ENCODE data around the gene HSPA9.

Gene HSPA9

DNA sequence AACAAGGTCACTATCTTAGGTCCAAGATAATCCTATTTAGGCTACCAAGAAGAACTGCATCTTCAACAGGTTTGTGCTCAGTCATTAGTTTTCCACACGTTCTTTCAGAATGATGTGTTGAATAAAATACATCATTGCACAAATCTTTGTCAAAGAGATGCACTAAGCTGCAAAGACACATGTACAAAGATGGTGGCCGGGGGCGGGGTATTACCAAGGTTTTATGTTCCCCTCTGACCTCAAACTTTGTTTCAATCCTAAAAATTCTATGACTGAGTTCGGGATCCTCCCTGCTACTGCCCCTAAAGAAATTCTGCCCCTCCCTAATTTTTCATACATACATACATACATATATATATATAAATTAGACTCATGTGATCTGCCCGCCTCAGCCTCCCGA is 14.2 kb downstream of the HSPA9 start:
- DNase-seq, result no peak

DNA sequence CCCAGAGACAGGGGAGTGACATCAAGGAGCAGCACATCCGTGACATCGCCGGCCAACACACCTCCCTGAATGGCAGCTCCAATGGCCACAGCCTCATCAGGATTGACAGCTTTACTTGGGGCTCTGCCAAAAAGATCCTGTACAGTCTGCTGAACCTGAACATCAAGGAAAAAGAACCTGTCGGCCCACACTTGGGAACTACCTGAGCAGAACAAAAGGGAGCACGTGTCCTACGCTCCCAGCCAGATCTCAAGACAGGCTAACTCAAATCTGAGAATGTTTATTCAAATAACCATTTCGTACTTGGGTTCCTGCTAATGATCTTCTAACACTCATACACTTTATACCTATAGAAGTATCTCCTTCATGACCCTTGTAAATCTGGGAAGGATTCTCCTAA is 15.3 kb downstream of the HSPA9 start:
- no peak for DNase-seq

DNA sequence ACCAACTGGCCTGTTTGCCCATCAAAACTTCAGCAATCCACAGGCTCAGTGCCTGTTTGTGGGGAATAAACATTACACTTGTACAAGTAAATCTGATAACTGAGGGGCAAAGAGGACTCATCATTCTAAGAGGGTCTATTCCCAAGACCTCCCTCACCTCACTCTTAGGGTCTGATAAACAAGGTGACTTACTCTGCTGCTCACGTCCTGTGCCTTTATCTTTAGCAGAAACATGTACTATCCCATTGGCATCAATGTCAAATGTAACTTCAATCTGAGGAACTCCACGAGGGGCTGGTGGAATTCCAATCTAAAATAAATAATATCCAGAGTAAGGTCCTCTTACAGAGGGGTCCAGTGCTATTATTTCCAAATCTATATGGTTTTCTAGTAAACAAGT is 17.5 kb downstream of the HSPA9 start:
- no peak for DNase-seq

DNA sequence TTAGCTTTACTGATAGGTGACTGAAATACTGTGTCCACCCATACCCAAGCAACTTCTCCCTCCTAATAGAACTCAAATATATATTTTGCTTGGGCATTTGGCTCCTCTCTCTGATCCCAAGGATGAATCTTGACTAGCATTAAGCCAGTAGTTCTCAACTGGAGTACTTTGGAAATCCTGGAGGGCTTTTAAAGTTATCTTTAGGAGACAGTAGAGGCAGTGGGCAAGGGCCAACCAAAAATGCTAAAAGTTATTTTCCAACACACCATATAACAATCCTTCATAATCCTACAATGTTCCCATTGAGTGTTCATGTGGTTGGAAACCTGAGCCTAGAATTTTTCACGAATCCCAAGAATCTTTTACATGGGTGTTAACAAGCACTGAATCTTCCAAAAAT is 21.1 kb downstream of the HSPA9 start:
- DNase-seq, result no peak

DNA sequence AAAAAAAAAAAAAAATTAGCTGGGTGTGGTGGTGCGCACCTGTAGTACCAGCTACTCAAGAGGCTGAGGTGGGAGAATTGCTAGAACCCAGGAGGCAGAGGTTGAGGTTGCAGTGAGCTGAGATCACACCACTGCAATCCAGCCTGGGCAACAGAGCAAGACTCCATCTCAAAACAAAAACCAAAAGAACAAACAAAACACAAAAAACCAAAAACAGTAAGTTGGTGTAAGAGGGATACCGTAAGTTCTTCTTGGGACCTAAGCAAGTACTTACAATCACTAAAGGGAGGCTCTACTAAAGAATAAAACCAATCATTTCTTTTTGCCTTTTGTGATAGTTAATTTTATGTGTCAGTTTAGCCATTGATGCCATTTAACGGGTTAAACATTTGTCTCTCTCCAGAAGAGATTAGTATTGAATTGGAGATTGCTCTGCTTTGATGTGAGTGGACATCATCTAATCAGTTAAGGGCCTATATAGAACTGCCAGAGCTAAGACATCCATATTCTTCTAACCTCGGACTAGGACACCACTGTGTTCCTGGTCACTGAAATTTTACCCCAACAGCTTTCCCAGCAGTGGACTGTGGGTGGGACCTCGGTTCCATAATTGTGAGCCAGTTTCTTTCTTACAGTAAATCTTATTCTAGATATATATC is 21.6 kb downstream of the HSPA9 start:
- no peak for DNase-seq

DNA sequence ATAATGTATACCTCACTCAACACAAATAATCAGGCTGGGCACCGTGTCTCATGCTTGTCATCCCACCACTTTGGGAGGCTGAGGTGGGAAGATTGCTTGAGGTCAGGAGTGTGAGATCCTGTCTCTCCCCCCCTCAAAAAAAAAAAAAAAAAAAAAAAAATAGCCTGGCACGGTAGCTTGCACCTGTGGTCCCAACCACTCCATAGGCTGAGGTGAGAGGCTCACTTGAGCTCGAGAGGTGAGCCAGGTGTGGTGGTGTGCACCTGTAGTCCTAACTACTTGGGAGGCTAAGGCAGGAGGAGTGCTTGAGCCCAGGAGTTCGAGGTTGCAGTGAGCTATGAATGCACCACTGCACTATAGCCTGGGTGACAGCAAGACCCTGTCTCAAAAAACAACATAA is 22.5 kb downstream of the HSPA9 start:
- DNase-seq, result no peak

DNA sequence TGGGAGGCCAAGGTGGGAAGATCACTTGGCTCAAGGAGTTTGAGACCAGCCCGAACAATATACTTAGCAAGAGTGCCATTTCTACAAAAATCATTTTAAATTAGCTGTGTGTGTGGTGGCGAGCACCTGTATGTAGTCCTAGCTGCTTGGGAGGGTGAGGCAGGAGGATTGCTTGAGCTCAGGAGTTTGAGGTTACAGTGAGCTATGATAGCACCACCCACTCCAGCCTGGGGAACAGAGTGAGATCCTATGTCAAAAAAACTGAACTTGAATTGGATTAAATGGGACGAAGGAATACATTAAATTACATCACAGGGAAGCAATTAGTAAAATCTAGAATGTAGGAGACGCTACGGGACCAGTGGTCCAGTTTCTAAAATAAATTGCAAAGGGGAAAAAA is 25.8 kb downstream of the HSPA9 start:
- no peak for DNase-seq

DNA sequence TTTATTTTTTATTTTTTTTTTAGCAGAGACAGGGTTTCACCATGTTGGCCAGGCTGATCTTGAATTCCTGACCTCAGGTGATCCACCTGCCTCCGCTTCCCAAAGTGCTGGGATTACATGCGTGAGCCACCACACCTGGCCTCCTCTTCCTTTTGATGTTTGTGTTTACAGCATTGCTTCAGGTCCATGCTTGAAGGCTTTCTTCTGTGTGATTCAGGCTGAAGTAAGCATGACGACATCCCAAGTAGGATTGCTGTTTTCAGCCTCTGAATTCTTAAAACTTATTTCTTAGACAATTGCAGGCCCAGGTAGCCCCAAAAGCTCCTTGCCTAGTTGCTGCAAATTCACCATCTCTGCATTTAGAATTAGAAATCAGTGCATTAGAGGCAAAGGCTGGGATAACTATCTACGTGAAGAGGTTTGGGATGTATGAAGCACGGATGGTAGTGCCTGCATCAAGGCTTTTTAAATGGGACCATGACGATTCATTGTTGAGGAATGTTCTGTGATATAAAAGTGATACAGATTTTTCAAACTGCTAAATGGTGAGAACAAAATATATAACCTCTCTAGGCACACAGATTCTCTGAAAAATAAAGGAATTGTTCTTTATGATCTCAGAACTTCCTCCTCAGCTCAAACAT is 29.2 kb downstream of the HSPA9 start:
- no peak for DNase-seq

DNA sequence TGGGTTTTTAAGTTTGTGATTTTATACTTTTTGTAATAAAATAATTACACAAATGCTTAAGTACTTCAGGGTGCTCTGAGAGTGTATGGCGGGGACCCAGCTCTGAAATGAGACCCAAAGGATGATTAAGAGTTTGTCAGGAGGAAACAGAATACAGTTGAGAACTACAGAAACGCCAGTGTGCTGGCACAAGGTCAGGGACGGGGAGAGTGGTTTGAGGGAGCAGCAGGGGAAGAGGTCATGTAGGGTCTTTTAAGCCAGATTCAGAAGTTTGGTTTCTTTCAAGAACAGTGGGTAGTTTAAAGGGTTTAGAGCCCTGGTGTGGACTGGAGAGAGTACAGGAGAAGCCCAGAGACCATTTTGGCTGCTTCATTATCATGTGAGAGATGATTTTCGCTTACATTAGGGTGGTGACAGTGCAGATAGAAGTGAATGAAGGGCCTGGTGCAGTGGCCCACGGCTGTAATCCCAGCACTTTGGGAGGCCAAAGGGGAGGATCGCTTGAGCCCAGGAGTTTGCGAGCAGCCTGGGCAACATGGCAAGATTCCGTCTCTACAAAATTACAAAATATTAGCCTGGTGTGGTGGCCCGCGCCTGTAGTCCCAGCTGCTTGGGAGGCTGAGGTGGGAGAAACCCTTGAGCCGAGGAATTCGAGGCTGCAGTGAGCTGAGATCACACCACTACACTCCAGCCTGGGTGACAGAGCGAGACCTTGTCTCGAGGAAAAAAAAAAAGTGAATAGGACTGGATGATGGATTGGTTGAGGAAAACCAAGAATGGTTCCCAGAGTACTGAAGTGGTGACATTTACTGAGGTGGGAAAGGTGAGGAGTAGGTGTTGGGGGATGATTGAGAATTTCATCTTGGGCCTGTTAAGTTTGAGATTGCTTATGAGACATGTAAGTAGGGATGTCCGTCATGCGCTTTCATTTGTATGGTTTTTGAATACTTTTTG is 30.7 kb downstream of the HSPA9 start:
- DNase-seq, result peak in 1 of 2 experiments; percentile 35

DNA sequence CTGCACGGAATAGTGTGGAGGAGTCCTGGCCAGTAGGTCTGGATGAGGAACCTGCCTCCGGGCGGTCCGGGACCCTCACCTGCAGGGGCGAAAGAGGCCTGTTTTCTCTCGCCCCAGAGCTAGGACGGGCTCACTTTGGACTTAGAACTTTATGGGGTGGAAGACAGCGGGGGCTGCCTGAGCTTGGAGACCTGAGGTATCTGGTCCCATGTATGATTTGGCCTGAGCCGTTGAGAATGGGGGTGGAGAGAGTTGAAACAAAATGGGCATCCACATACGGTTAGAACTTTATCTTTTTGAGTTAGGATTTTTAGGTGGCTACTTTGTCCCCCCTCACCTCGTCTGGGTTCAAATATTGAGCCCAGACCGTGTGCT is 31.5 kb downstream of the HSPA9 start:
- no peak for DNase-seq

DNA sequence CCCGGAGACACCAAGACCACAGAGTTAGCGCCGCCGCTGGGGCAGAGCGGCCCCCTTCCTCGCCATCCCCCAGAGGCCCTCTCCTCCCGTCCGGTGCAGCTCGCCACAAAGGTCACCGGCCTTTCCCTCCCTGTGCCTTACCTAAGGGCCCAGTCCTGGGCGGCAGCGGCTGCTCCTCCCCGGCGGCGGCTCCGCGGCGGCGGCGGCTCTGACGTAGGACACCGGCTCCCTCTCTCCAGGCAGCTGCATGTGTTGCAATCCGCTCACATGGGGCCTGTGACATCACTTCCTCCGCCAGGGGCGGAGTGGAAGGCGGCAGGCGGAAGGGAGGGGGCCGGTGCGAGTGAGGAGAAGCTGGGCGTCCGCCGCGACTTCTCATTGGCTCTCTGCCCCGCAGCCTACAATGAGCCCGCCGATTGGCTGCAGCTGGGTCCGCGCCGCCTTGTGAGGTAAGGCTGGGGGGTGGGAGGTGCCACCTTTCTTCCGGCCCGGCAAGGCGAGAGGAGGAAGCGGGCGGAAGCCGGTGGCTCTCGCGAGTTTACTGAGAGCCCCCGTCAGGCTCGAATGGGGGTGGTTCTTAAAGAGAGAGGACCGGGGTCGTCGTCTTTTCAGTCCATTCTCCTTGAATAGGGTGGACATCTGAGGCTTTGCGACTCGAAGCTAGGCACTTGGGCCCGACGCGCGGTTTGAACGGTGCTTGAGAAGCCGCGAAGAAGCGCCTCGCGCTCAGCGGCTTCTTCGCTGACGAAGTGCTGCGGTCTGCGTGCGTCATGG is 32.1 kb downstream of the HSPA9 start, which contains the start of gene ETF1:
TSS of gene ETF1 (minus strand) at position 281 of the 774 bp plus-strand sequence. CDS start 318 bp downstream, outside the sequence.
- peak; percentile 98 to 99 for DNase-seq

DNA sequence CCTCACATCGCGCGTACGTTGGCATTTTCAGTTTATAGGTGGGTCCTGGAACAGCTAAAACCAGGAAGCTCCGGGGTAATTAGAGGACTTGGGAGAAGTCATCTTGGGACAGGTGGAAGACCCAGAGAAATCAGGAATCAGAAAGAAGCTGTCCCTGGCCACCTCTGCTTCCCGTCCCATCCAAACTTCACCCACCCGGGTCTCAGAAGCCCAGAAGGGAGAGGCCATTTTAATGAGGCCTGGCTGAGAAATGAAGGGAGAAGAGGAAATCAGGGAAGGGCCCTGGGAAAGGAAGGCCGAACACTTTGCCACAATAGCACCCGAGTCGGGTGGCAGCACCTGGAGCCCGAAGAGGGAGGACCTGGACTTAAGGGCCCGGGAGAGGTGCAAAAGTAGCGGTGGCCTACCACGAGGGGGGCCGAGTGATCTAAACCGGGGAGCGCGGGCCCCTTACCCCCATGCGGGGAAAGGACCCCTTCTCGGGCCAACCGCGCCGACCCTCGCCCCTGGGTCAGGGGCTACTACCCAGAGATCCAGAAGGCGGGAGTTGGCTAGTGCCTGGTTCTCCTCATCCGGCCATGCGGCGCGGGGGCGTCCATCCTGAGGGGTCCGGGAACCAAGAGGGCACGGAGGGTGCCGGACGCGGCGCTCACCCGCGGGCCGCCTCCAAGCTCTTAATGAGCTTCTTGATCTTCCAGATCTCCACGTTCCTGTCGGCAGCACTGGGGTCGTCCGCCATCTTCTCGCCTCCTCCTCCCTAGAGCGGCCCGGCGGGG is 32.8 kb downstream of the HSPA9 start:
- DNase-seq, result no peak

DNA sequence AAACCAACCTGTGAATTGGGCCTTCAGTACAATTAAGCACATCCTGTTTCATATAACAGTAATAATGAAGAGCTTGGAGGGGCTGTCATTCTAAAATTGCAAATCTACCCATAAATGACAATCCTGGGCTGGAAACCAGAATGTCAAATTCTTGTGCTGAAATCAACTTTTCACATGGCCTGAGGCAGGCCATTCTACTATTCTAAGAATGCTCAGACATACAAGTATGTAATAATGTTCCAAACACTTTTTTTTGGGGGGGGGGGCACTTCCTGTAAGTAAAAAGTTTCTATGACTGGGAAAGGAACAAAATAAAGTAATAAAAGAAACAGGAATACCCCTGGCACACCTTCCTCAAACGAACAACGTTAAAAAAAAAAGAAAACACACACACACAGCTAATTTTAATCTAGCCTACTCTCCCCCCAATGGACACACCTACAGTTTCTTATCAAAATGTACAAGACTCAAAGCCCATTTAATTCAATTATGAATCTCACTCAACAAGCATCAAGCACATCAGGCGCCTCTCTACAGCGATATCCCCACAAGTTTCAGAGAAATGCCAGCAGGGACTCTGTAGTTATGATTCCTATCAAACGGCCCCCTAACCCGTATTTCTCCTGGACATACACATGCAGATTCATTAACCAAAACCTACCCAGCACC is 33.6 kb downstream of the HSPA9 start:
- no peak for DNase-seq

DNA sequence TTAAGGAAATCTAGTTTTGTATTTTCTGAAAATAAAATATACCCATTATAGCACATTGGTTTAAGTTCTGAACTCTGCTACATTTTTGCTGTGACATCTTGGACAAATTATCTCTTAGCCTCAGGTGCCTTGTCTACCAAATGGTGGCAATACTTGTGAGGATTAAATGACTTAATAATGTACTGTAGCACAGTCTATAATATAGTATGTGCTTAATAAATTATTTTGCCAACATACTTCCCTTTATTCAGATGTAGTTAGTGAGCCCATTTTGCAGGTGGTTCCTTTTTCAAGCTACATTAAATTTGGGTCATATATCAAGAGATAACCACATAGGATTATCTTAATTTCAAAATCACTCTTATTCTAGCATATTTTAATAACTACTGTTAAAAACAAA is 35.4 kb downstream of the HSPA9 start:
- DNase-seq, result no peak

DNA sequence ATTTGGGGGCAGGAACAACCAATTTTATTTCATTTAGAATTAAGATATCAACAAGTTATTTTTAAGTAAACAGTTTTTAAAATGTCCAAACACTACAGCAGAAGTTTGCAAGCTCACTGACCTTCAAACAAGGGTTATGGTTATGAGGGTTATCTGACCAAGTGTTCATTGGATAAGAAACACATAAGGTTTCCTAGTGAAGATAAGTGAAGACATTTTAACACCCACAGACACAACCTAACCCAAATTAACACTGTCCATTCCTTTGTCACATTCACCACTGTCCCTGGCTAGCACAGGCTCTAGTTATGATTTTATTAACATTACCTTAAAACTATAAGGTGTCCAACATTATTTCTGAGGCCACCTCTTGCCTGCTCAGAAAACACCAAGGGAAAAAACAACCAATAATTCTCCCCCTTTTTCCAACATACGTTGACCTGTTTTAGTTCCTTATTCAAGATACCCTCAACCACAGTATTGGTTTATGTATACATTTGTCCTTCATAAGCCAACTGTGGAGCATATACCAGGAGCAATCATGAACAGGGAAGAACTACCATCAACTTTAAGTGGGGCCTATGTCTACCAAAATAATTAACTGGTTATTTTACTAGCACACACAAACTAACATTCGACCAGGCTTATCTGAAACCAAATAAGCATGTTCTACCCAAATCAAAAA is 36.1 kb downstream of the HSPA9 start:
- DNase-seq, result no peak

DNA sequence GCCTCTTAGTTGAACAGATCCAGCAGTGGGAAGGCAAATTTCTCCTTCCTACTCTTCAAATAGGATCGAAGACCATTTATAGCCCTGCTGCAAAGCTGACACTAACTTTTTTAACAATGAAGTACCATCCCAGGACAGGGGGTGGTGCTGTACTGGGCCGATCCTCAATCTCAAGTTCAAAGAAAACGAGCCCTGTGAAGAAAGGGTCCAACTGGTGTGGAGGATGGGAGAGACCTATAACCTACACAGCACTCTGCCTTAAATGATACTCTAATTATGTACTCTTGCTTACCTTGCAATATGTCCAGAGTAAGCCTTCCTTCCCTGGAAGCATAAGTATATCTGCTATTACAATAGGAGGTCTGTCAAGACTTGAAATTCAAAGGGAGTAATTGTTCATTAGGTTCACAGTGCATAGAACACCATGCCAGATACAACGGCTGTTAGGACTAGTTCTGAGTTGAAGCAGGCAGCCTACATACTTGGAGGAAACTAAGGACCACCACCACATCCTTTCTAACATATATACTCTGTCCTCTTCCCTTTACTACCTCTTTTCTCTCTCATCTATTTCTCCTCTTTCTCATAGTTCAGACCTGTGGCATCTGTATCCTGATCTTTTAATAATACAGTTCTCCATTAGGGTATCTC is 38.4 kb downstream of the HSPA9 start:
- DNase-seq, result peak; percentile 42 to 69

DNA sequence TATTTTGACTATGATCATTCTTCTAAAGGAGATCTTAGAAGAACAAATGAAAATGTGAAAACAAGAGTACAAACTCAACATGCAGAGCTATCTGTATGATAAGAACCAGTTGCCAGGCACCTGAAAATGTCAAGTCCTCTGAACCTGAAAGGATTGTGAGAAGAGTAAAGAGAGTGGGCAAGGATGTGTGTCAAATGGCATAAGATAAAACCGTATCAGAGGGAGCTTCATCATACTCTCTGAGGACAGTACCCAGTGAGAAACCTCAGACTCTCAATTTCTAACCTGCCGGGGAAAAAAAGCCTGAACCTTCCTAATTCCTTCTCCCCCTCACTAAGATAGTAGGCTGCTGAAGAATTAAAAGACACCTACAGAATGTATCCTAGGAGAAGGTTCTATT is 39.0 kb downstream of the HSPA9 start:
- DNase-seq, result no peak

DNA sequence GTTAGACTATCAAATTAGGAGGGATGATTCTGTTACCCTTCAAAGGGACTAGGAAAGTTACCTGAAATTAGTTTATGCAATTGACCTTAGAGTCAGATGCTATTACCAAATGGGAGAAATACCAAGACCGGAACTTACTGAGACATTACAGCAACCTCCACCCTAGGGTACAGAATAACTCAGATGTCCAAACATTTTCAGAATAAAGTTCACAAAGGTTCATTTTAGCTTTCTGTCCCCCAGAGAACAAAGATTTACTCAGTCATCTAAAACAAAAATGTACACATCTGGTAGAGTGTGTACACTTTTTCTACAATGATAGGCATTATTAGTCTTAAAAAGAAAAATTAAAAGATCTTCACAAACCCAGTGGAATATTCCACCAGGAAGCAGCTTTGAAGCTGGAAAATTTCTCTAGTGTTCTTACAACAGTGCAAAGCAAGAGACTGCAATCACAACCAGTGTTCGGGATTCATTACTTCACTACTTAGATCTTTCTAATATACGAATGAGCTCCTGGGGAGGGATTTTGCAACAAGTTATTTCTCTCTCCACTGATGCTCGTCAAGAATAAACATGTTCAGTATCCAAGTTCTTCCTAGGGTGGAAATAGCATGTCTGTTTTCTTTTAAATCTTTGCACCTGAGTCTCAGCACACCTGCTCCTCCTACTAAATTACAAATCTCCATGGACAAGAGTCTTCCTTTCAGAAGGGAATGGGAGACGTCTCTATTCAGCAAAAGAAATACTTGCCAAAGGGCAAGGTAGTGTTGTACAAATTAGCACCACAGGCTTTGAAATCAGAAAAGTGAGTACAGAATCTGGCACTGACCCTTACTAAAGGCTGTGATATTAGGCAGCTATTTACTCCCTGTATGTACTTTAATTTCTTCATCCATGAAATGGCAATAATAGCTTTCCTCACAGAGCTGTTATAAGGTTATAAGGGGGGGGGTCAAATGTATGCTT is 40.9 kb downstream of the HSPA9 start:
- no peak for DNase-seq

DNA sequence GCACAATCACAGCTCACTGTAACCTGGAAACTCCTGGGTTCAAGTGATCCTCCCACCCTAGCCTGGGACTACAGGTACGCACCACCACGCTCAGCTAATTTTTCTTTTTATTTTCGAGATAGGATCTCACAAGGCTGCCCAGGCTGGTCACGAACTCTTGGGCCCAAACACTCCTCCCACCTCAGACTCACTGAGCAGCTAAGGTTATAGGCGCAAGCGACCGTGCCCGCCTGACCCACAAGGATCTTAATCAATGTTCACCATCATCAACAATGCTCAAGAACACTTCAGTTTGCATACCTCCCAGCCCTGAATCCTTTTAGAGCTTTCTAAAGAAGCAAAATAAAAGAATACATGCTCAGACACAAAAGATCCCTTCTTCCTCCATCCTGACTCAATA is 45.4 kb downstream of the HSPA9 start:
- DNase-seq, result no peak

Measured in Kasumi-1 (cell line).